Activated gamma-delta T cell treated with Interleukin-2 at 50 U/mL for 16 hours (primary cell): Measurements from ENCODE around the gene UNC13C.
"Not testable (repeated sequence)": the region's sequence is repeated elsewhere in the genome, so short reads cannot be mapped to it uniquely, and the experiment has no call there.

Source experiments
- DNase-seq: peaks from one replicate; pipeline ENCODE4 v3.0.0-alpha.2; 2020

UNC13C gene

GRCh38 chr15:54307926-54308325 lies 329.7 kb downstream of the UNC13C start:
- no peak for DNase-seq

- no peak for DNase-seq
These were observed 334.3 kb downstream of the UNC13C start for GRCh38 chr15:54312528-54312927.

- DNase-seq, result no peak
These were observed 343.2 kb downstream of the UNC13C start for GRCh38 chr15:54321426-54321825.

DNA sequence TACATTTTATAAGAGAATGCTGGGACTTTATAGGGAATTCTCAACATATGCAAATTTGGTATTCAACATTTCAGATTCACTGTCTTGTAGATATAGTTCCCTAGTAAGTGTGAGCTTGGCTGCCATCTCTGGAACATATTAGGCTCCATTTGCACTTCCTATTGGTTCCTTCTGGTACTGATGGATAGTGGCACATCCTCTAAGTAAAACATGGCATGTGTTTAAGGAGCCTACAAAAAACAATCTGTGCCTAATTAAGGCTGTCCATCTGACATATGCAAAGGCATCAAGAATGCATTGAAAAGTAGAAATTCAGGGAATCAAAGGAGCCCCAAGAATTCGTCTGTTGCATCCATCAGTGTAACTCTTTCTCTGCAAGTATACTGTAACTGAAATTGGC lies 344.1 kb downstream of the UNC13C start:
- DNase-seq, result no peak

- DNase-seq, result no peak
These were observed 367.1 kb downstream of the UNC13C start for GRCh38 chr15:54345301-54345700.

GRCh38 chr15:54345827-54346226 lies 367.6 kb downstream of the UNC13C start:
- DNase-seq, result no peak

- no peak for DNase-seq
These were observed 369.0 kb downstream of the UNC13C start for GRCh38 chr15:54347082-54347827.

DNA sequence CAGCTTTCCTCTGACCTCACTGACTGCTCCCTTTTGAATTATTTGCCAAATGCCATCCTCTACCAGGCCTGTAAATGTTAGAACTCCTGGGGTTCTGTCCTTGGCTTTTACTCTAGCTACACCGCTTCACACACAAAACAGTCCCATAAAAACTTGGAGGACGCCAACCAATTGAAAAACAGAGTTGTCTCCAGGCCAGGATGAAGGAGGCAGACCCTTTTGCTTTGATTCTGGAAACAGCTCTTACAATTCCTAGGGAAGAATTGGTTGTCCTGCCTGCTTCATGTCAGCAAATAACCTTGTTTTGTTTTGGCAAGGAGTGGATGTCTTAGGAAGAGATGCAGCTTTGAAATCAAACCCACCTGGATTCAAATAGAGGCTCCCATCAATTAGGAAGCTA lies 375.5 kb downstream of the UNC13C start:
- no peak for DNase-seq

GRCh38 chr15:54354341-54354740 lies 376.1 kb downstream of the UNC13C start:
- DNase-seq, result no peak

- no peak for DNase-seq
These were observed 386.7 kb downstream of the UNC13C start for GRCh38 chr15:54364961-54365360.

DNA sequence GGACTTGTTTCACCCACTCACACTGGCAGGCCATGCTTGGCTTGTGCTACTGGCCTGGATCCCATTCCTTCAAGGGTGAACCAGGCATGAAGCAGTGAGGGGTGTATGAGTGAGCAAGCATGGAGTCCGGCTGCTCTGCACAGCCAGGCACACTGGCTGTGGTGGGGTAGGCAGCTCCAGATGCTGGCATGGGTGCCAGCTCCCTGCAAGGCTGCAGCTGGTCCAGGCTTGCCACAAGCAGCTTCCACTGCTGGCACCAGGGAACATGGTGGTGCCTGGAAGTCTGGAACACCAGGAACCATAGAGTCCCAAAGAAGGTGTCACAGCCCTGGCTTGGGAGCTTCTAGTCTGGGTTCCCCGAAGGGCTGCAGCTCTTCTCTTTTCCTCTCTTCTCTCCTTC lies 395.1 kb downstream of the UNC13C start:
- no peak for DNase-seq

- no peak for DNase-seq
These were observed 396.1 kb downstream of the UNC13C start for GRCh38 chr15:54374184-54374952.

DNA sequence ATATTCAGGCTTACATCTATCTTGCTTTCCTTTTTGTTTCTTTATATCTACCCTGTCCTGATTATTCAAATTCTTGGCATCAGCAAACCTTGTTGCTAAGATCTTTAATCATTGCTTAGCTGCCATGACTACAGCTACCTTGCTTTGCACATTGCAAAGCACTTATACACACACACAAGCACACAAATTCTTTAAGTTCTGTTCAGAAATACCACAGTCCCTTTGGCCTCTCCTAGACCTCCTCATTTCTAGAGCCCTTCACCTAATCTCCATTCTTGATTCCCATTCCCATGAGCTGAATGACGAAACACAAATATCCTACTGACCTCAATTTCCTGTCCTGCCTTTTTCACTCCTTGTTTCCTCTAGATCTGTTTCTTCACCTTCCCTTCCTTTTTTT lies 409.6 kb downstream of the UNC13C start:
- DNase-seq, result no peak

- DNase-seq, result no peak
These were observed 410.5 kb downstream of the UNC13C start for GRCh38 chr15:54388746-54389145.

DNA sequence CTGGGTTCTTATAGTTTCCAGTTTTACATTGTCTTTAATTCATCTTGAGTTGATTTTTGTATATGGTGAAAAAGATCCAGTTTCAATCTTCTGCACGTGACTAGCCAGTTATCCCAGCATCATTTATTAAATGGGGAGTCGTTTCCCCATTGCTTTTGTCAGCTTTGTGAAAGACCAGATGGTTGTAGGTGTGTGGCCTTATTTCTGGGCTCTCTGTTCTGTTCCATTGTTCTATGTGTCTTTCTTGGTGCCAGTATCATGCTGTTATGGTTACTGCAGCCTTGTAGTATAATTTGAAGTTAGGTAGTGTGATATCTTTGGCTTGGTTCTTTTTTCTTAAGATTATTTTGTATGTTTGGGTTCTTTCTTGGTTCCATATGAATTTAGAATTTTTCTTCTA lies 432.2 kb downstream of the UNC13C start:
- no peak for DNase-seq

GRCh38 chr15:54424171-54424570 lies 445.9 kb downstream of the UNC13C start:
- no peak for DNase-seq

GRCh38 chr15:54428596-54428995 lies 450.4 kb downstream of the UNC13C start:
- DNase-seq, result no peak

DNA sequence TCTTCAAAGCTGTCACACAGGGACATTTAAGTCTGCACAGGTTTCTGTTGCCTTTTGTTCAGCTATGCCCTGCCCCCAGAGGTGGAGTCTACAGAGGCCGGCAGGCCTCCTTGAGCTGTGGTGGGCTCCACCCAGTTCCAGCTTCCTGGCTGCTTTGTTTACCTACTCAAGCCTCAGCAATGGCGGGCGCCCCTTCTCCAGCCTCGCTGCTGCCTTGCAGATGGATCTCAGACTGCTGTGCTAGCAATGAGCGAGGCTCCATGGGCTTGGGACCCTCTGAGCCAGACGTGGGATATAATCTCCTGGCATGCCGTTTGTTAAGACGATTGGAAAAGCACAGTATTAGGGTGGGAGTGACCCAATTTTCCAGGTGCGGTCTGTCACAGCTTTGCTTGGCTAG lies 472.0 kb downstream of the UNC13C start:
- not testable (repeated sequence) for DNase-seq

- no peak for DNase-seq
These were observed 478.2 kb downstream of the UNC13C start for GRCh38 chr15:54456413-54456812.

DNA sequence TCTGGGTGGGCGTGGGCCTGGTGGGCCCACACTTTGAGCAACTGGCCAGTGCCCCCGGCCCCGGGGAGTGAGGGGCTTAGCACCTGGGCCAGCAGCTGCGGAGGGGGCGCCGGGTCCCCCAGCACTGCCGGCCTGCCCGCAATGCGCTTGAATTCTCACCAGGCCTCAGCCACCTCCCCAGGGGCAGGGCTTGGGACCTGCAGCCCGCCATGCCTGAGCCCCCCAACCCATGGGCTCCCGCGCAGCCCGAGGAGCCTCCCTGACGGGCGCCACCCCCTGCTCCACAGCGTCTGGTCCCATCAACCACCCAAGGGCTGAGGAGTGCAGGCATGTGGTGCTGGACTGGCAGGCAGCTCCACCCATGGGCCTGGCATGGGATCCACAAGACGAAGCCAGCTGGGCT lies 484.3 kb downstream of the UNC13C start:
- no peak for DNase-seq

- DNase-seq, result no peak
These were observed 503.6 kb downstream of the UNC13C start for GRCh38 chr15:54481819-54482218.

GRCh38 chr15:54482251-54482650 lies 504.0 kb downstream of the UNC13C start:
- DNase-seq, result no peak

DNA sequence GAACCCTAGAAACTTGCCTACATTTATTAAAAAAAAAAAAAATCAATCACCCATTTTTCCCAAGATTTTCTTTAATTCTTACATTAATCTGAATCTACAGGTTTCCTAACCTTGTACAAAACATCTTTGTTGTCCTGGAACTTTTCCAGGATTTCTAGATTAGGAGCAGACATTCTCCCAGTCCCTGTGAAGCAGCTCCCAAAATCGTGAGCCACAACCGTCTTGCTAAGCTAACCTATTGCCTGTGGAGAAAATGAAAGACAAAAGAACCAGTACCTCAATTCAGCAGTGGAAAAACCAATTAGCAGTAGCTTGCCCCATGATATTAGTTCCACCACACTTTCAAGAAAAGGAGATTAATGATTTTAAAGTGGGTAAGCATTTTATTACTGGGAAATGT lies 522.1 kb downstream of the UNC13C start:
- no peak for DNase-seq

DNA sequence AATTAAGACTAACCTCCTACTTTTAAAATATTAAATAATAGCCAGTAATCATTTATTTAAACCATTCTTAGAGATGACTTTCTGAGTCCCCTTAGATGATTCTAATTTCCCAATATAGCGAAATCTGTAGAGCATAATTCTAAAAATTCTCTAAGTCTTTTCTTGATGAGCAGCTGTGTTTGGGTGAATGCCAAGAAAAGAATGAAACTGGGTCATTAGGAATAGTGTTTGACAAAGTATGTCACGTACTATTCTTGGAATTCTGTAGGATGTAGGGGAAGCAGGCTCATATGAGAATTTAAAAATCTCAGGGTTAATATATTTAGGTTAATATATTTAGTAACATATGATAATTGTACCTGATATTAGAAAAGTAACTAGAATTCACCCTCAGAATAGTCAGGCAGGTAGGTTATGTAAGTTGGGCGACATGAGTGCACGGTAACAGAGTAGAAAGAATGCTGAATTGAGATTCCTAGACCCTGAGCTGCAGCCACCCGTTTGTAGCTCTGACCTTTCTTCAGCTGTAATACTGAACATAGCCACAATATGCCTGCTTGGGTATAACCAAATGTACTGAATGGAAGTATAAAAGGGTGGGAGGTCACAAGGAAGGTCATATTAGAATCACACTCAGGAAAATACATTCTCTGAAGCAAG lies 524.3 kb downstream of the UNC13C start:
- no peak for DNase-seq
